HL-60/S4 (cell line): ENCODE data around the gene AK8.

Experiments used
- in situ Hi-C: fragments of 300-500 bp; cut with MboI; formaldehyde crosslinking; loops from 2 replicates; pipeline ENCODE4 v1.14.3; 2022; ENCODE audit warnings: low sequenced_read_pairs

The AK8 gene

GRCh38 chr9:132749306-132749705 lies 128.8 kb downstream of the AK8 start:
- in situ Hi-C loops = no loop called here

GRCh38 chr9:132748450-132748849 lies 129.6 kb downstream of the AK8 start:
- in situ Hi-C loops = no loop called here

DNA sequence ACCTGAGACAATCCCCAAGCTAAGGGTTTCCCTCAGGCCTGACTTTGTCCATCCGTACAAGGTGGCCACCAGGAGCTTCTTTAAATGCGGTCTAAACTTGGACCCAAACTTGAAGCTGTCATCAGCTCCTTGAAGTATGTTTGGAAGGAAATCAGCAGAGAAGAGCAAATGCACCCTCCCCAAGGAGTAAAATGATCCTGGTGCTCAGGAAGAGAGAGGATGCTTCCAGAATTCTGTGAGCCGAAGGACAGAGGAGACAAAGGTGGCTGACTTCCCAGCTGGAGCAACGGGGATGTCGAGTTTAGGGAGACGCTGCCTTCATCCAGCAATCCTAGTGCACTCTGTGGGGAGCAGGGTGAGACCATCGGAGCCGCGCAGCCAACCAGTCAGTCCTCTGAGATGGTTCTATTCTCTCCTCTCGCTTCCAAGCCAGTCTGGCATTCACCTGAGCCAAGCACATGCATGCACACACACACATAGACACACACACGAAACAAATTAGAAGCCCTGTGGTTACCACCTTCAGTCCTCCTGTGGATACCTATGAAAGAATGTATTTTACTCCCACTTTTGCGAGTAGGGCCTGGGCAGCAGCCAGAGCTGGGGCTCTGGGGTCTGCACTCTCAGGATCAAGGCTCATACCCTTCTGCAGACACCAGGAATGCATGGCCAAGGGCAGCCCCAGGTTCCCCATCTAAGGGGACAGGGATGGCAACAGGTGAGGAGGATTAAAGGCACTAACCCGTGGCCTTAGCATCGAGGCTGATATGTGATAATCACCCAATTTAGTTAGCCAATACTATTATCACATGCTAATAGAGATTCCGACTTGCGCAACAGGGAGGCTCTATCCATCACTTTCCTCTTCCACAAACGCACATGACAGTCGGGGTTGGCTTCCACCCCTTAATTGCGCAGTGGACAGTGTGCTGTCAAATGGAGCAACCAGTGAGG lies 132.1 kb downstream of the AK8 start:
- in situ Hi-C loops = no loop called here

- in situ Hi-C loops = no loop called here
These were observed 133.0 kb downstream of the AK8 start for GRCh38 chr9:132744881-132745755.

- in situ Hi-C loops = no loop called here
These were observed 134.1 kb downstream of the AK8 start for GRCh38 chr9:132743931-132744479.

DNA sequence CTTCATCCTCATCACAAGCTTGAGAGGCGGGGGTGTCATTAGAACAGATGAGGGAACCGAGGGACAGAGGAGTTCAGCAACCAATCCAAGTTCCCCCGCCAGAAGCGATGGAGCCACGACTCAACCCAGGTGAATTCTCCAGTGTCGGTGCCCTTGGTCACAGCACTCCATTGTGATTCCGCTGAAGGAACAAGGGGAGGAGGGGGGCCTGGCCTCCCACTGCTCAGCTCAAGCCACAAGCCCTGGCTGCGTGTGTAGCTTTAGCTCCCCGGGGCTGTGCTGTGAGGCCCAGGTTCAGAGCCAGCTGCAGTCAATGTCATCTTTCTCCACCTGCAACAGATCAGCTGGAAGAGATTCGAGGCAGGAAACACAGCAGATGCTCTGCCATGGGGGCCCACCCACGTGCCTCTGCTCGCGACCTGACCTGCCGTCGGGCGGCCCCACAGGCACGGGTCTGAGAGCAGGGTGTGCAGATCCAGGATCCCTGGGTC lies 135.2 kb downstream of the AK8 start:
- in situ Hi-C loops = no loop called here

- in situ Hi-C loops = no loop called here
These were observed 137.4 kb downstream of the AK8 start for GRCh38 chr9:132740526-132741309.

DNA sequence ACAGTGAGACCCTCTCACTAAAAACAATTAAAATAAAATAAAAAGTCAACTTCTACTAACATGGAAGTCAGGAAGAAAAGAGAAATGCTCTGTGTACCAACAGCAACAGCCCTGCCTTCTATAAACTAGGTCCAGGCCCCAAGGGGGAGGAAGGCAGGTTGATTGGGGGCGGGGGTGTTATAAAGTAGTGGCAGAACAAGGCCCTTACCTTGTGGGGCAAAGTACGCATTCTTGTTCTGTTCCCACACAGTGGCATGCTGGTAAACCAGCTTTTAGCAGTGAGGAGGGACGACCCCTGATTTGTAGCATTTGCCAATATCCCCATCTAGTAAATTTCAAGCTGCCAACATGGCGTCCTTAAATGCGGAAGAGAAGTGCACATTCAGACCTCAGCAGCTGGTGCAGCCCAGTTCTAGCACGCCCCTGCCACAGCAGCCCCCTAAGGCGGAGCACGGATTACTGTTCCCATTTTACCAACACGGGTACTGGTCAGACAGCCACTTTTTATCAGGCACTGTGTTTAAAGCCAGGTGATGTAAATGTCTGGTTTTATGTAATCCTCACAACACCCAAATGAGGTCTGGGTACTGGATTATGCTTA lies 138.3 kb downstream of the AK8 start:
- in situ Hi-C loops = no loop called here

DNA sequence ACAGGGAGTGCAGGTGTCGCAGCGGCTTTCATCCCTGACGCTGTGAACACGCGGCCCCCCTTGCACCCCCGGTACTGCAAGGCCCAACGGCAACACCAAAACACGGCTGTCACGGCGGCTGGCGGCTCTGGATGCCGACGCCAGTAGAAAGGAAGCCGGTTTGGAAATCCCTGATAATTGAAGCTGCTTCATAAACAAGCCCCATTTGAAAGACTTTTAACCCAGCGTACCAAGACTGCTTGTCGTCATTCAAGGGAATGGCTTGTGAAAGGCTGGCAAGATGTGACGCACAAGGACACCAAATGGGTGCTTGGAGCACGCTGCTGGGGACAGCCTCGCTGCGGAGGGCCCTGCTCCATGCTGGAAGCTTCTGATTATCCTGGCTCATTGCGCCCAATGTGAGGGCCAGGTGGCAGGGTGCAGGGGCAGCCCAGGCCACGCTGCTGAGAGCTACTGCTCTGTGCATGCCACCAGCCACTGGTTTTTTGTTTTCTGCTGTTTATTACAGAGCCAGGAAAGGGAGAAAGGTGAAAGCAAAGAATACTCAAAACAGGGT lies 144.7 kb downstream of the AK8 start:
- in situ Hi-C loops = no loop called here

GRCh38 chr9:132732326-132733259 lies 145.5 kb downstream of the AK8 start:
- in situ Hi-C loops = no loop called here

DNA sequence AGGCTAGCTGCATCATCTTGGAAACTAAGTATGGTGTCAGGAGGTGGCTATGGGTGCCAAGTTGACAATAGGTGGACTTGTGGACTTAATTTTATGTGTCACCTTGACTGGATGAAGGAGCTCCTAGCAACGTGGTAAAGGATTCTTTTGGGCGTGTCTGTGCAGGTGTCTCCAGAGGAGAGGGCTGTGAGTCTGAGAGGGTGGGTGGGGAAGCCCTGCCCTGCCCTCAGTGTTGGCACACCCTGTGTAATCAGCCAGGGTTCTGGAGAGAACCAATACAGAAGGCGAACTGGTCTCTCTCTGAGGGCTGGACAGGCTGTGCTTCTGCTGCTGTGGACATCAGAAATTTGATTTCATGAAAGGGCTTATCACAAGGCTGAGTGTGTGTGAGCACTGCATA lies 146.9 kb downstream of the AK8 start:
- in situ Hi-C loops = no loop called here

DNA sequence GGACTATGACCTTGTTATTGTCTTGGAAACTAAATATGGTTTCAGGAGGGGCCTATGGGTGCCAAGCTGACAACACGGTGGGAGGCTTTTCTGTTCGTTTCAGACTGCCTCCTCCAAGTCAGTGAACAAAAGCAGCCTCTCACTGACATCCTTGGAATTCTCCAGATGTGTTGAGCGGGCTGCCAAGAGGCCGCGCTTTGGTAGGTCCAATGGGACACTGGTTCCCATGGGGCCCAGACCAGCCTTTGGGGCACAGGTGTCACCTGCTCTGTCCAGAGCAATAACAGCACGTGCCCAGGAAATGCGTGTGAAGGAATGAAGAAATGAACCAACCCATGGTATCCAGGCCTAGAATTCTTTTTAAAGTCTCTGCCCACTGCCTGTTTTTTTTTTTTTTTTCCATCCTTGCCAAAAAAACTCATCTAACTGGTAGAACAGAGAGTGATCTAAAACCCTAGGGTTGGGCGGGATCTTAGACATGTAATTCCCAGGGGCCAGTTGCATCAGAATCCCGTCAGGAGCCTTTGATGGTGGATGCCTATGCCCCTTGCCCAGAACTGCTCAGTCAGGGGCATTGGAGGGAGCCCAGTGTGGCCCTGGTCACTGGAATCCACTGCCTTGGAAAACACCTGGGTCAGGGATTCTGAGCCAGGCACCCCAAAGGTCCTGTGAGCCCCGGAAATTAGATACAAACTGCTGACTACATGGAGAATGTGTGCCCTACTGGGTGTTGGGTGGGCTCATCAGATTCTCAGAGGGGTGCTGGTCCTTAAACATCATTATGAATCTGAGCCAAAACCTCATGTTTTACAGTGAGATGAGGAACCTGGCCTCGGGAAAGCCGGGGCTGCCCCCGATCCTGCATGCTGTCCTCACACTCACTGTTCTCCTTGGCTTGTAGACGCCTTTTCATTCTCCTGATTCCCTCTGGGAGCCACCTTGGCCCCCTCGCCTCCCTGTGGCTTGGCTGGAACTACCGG lies 147.7 kb downstream of the AK8 start:
- in situ Hi-C loops = no loop called here

DNA sequence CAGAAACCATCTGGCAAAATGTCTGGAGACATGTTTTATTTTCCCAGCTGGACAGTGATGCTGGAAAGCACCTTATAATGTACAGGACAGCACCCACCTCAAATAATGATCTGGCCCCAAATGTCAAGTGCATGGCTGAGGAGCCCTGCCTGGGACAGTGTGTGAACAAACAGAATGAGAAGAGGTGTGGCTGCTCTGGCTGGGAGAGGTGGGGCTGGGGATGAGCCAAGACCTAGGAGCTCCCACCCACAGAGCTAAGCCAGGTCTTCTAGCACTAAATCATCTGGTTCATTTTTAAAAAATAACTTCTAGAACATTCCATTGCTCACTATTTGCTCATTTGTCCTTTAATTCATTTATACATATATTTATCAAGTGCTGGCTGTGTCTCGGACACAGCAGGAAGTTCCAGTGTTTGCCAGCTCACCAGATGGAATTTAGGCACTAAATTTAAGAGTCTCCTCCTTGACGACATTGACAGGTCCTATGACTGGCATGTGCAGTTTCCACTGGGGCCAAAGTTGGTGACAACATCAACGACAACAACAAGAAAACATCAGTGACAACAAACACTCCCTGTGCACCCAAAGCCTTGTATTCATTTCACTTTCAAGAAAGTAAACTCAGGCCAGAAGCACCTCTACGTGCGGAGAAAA lies 148.7 kb downstream of the AK8 start:
- in situ Hi-C loops = no loop called here

GRCh38 chr9:132728497-132728896 lies 149.6 kb downstream of the AK8 start:
- in situ Hi-C loops = no loop called here

- in situ Hi-C loops = no loop called here
These were observed 150.0 kb downstream of the AK8 start for GRCh38 chr9:132728071-132728470.

DNA sequence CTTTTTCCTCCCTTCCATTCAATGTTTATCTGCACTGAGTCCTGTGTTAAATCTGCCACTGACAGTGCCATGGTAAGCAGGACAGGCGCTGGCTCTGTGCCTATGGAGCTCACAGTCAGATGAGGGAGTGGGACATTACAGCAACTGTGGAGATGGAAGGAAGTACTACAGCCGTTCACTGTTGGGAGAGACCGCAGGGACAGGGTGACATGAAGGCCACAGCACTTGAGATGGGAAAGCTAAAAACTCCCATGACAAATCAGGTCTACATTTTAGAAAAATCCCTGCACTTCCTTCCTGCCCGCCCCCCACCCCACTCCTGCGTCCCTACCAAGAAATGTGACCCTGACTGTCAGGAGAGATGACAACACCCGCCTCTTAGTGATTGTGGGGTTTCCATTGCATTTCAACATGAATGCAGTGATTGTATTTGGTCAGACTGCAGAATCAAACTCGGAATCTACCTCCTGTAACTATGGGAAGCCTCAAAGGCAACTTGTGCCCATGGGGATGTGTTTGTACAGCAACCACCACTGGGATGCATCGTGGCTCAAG lies 151.4 kb downstream of the AK8 start:
- in situ Hi-C loops = no loop called here

DNA sequence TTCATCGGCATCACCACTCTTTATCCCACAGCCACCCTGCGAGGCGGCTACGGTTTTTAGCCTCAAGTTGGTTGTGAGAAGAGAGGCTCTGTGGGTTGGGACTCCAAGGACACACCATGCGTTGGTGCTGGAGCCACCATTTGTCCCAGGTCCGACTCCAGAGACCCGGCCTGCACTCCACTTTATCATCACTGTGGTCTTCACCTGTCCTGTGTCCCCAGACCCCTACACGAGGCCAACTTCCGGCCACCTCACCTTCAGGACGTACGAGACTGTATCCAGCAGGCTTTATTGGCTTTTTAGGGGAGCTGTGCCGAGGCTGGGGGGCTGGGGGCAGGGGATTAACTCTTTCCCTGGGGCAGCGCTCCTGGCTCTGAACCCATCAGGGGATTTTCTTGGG lies 152.8 kb downstream of the AK8 start:
- in situ Hi-C loops = no loop called here
